ENCODE data around the gene CWC15. TPM values are rescaled to one million over a fixed set of nuclear protein-coding genes. Genes with fewer than 3 reads are reported as not detected.

CWC15 gene
- total RNA-seq, 6 experiments from 2014 or later = 54.4 to 84.5 (median 64.5) TPM

DNA sequence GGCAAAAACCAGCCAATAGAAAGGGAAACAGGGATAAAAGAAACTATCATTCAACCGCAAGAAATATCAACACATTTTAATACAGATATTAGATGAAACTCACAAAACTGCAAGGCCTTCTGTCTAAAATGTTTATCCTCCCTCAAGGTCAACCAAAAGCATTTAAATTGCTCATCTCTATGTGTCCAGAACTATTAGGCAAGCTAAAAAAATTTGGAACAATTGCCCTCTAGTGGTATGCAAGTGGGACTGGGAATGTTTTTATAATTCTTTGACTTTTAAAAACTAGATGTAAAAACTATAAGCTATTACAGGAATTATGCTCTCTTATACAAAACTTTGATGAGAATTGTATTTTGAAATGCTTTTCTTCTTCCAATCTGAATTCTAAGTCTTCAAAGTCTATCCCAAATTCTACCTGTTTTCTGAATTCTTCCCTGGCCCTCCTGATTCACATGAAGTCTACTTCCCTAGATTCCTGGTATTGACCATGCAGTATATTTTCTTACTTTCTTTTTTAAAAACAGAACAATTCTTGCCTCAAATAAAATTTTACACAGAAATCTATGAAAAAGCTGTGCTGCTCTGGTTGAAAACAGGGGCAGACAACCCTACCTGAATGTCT is 4.9 kb downstream of the CWC15 start:
- DNase-seq = peak; percentile 73
- Mint-ChIP-seq H3K27me3 (ENCODE audit: insufficient read depth) (no peaks in the 10 kb centered on the region), H3K36me3 (ENCODE audit: low read depth) (peaks cover 44% of the 10 kb centered on the region), H3K4me1 (ENCODE audit: low read depth) (peaks cover 31% of the 10 kb centered on the region), H3K27ac (peak overlapping the region; percentile 17; the same call in 1 of the 2 replicates), H3K9me3 (no peaks in the 10 kb centered on the region), H3K4me3 (no peak overlapping the region)
- TF ChIP-seq, protein P1, sequence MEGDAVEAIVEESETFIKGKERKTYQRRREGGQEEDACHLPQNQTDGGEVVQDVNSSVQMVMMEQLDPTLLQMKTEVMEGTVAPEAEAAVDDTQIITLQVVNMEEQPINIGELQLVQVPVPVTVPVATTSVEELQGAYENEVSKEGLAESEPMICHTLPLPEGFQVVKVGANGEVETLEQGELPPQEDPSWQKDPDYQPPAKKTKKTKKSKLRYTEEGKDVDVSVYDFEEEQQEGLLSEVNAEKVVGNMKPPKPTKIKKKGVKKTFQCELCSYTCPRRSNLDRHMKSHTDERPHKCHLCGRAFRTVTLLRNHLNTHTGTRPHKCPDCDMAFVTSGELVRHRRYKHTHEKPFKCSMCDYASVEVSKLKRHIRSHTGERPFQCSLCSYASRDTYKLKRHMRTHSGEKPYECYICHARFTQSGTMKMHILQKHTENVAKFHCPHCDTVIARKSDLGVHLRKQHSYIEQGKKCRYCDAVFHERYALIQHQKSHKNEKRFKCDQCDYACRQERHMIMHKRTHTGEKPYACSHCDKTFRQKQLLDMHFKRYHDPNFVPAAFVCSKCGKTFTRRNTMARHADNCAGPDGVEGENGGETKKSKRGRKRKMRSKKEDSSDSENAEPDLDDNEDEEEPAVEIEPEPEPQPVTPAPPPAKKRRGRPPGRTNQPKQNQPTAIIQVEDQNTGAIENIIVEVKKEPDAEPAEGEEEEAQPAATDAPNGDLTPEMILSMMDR (IDR thresholded peaks at IDR 0.05) = peak; percentile 90

DNA sequence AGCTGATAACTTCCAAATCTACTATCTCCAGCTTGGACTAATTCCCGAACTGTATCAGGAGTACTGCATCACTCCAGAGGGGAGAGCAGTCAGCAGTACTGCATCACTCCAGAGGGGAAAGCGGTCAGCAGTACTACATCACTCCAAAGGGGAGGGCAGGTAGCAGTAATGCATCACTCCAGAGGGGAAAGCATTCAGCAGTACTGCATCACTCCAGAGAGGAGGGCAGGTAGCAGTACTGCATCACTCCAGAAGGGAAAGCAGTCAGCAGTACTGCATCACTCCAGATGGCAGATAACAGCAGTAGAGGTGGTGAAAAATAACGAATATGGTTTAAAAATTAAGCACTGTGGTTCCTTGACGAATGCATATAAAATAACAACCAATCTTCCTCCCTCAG is 8.4 kb downstream of the CWC15 start:
- H3K36me3 Mint-ChIP-seq (ENCODE audit: low read depth) = peaks cover 34% of the 10 kb centered on the region
- H3K9me3 Mint-ChIP-seq = no peaks in the 10 kb centered on the region
- H3K27ac Mint-ChIP-seq = no peak overlapping the region
- TF ChIP-seq, protein P1 (IDR thresholded peaks at IDR 0.05) = 0 out of 2 replicates have a peak, but pooled peaks have one; percentile 13
- no peak overlapping the region for H3K4me3 Mint-ChIP-seq
- no peaks in the 10 kb centered on the region for H3K27me3 Mint-ChIP-seq (ENCODE audit: insufficient read depth)
- peaks cover 15% of the 10 kb centered on the region for H3K4me1 Mint-ChIP-seq (ENCODE audit: low read depth)
- DNase-seq = no peak

DNA sequence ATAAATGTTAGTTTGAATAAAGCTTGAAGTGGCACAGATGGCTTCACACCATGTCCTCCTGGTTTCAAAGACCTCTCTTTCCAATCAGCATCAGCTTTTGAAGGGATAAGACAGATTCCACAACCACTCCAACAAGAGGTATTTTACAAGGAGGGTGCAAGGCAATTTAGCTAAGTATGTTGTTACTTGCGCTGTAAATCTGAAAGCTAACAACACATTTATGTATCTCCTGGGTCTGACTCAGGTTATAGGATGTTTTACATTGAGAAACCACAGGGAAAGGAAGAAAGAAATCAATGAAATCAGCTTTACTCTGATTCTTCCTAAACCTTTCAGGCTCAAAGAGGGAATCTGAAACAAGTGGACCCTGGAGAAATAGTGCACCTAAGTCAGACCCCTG is 12.1 kb downstream of the CWC15 start:
- Mint-ChIP-seq H3K36me3 (ENCODE audit: low read depth) (peaks cover 21% of the 10 kb centered on the region), H3K4me3 (no peak overlapping the region), H3K4me1 (ENCODE audit: low read depth) (peaks cover 16% of the 10 kb centered on the region), H3K27ac (no peak overlapping the region; the same call in 1 of the 2 replicates), H3K9me3 (no peaks in the 10 kb centered on the region), H3K27me3 (ENCODE audit: insufficient read depth) (no peaks in the 10 kb centered on the region)
- no peak for DNase-seq
- TF ChIP-seq, protein P1 (IDR thresholded peaks at IDR 0.05) = no peak

DNA sequence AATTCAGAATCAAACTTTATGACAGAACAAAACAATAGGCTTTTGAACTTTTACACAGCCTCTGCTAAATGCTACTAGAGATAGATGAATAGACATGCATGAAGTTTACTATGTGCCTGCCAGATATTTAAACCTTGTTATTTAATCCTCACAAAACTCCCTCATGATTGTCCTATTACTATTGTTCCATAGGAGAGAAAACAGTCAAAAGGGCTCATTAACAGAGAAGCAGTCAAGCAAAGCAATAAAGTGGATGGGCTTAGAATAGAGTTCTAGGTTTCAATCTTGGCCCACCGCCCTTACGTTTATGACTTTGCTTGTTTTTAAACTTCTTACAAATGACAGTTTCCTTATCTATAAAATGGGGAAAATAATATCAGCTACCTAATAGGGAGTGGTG is 12.9 kb downstream of the CWC15 start:
- DNase-seq = no peak
- H3K4me3 Mint-ChIP-seq = no peak overlapping the region
- TF ChIP-seq, protein P1 (IDR thresholded peaks at IDR 0.05) = no peak
- H3K27me3 Mint-ChIP-seq (ENCODE audit: insufficient read depth) = no peaks in the 10 kb centered on the region
- no peaks in the 10 kb centered on the region for H3K9me3 Mint-ChIP-seq
- peak overlapping the region; percentile 14; the same call in 1 of the 2 replicates for H3K27ac Mint-ChIP-seq
- H3K36me3 Mint-ChIP-seq (ENCODE audit: low read depth) = peaks cover 20% of the 10 kb centered on the region
- H3K4me1 Mint-ChIP-seq (ENCODE audit: low read depth) = peaks cover 16% of the 10 kb centered on the region

DNA sequence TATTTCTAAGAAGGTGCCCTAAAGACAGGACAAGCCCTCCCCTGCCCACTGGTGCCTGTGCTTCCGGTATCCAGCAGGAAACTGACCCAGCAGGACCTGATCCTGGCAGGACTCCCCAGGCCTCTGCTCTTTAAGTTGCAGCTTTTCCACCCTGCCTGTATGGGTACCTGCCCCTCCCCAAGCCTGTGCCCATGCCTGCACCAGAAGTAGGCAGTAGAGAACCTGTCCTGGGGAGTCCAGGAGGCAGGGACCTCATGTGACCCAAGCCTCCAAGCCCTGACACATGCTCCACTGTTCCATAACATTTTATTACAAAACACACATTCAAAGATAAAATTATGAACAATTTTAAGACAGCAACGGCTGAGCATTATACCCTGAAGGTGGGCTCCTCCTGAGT is 14.2 kb downstream of the CWC15 start:
- Mint-ChIP-seq H3K36me3 (ENCODE audit: low read depth) (peaks cover 7% of the 10 kb centered on the region; the same call in 1 of the 2 replicates), H3K9me3 (no peaks in the 10 kb centered on the region), H3K27ac (peak overlapping the region; percentile 69), H3K4me1 (ENCODE audit: low read depth) (peaks cover 16% of the 10 kb centered on the region), H3K4me3 (no peak overlapping the region), H3K27me3 (ENCODE audit: insufficient read depth) (no peaks in the 10 kb centered on the region)
- TF ChIP-seq, protein P1 (IDR thresholded peaks at IDR 0.05) = no peak
- no peak for DNase-seq
